ENCODE results near the gene OR2T34.
A peak's percentile ranks its signal among the peaks of the same experiment; 100 is the strongest.
"Not testable (repeated sequence)": the region's sequence is repeated elsewhere in the genome, so short reads cannot be mapped to it uniquely, and the experiment has no call there.

The OR2T34 gene

GRCh38 chr1:248574657-248575056 lies at the start of gene OR2T34:
Gene OR2T34 (minus strand): TSS chr1:248574757. CDS start chr1:248574757, 0 bp downstream.
- DNase-seq, result not testable (repeated sequence)

GRCh38 chr1:248622570-248623001 lies 48.0 kb upstream of the OR2T34 start:
- DNase-seq, result peak; percentile 26 to 75

GRCh38 chr1:248621770-248622169 lies 47.2 kb upstream of the OR2T34 start:
- DNase-seq, result no peak

GRCh38 chr1:248618878-248619277 lies 44.3 kb upstream of the OR2T34 start:
- DNase-seq, result peak; percentile 45 to 74

- no peak for DNase-seq
These were observed 43.6 kb upstream of the OR2T34 start for GRCh38 chr1:248618119-248618518.

- no peak for DNase-seq
These were observed 39.2 kb upstream of the OR2T34 start for GRCh38 chr1:248613742-248614141.

- DNase-seq, result no peak
These were observed 37.4 kb upstream of the OR2T34 start for GRCh38 chr1:248611883-248612414.

GRCh38 chr1:248610301-248610700 lies 35.7 kb upstream of the OR2T34 start:
- DNase-seq, result no peak

GRCh38 chr1:248599396-248599795 lies 24.8 kb upstream of the OR2T34 start:
- no peak for DNase-seq

GRCh38 chr1:248597589-248597988 lies 23.0 kb upstream of the OR2T34 start, which contains the start of gene OR2T10:
Gene OR2T10 (minus strand): TSS chr1:248597700. CDS start chr1:248593768, 3,932 bp downstream.
- no peak for DNase-seq

- no peak for DNase-seq
These were observed 22.1 kb upstream of the OR2T34 start for GRCh38 chr1:248596615-248597014.

- no peak for DNase-seq
These were observed 18.7 kb upstream of the OR2T34 start for GRCh38 chr1:248593226-248593625.

GRCh38 chr1:248592655-248593054 lies 18.1 kb upstream of the OR2T34 start:
- no peak for DNase-seq

GRCh38 chr1:248590055-248590454 lies 15.5 kb upstream of the OR2T34 start:
- DNase-seq, result no peak

GRCh38 chr1:248589334-248589733 lies 14.8 kb upstream of the OR2T34 start:
- DNase-seq, result no peak

GRCh38 chr1:248585266-248585665 lies 10.7 kb upstream of the OR2T34 start:
- no peak for DNase-seq

- DNase-seq, result no peak
These were observed 1.9 kb upstream of the OR2T34 start for GRCh38 chr1:248576260-248576980.

GRCh38 chr1:248573856-248574255 lies 701 bp downstream of the OR2T34 start:
- not testable (repeated sequence) for DNase-seq

GRCh38 chr1:248572049-248572448 lies 2.5 kb downstream of the OR2T34 start:
- DNase-seq, result not testable (repeated sequence)

GRCh38 chr1:248570811-248571210 lies 3.7 kb downstream of the OR2T34 start:
- DNase-seq, result not testable (repeated sequence)

- DNase-seq, result not testable (repeated sequence)
These were observed 5.5 kb downstream of the OR2T34 start for GRCh38 chr1:248569049-248569448.

GRCh38 chr1:248565530-248566373 lies 8.8 kb downstream of the OR2T34 start:
- DNase-seq, result not testable (repeated sequence)

- not testable (repeated sequence) for DNase-seq
These were observed 11.9 kb downstream of the OR2T34 start, which contains the start of gene OR2T29 for GRCh38 chr1:248562672-248563071. Gene OR2T29 (minus strand): TSS chr1:248562772. CDS start chr1:248559491, 3,281 bp downstream.
